GM12878 (cell line): ENCODE results near the gene PDE11A. TPM values are rescaled to one million over a fixed set of nuclear protein-coding genes. Genes with fewer than 3 reads are reported as not detected.

Experiments used
- ATAC-seq: fragments of 200-7000 bp; cut with Tn5 transposase; 3 replicates; pipeline ENCODE4 v1.9.1; 2020; ENCODE audit warnings: mild to moderate bottlenecking, moderate library complexity
- BruUV-seq: library from RNA; stranded (reverse); fragments of 400-500 nt; replicated peaks from 2 replicates; lab custom pipeline; 2021; lab: Mats Ljungman, UMichigan
- CTCF ChIA-PET: fragments of 300-600 bp; sonication (Branson Sonifier 250); formaldehyde crosslinking; extraction: SDS; loops from one replicate; lab custom pipeline; 2021; ENCODE audit warnings: inconsistent platforms; lab: Yijun Ruan, JAX
- POLR2A ChIA-PET: fragments of 350-600 bp; formaldehyde crosslinking; extraction: SDS; loops from one replicate; lab custom pipeline; 2021; ENCODE audit warnings: inconsistent platforms; lab: Charles Lee
- RAD21 ChIA-PET: fragments of 300-600 bp; sonication (Branson Sonifier 250); formaldehyde crosslinking; loops from one replicate; lab custom pipeline; 2023; ENCODE audit warnings: antibody characterized with exemption; ENCODE audit not compliant: unreplicated experiment; lab: Charles Lee
- SMC1A ChIA-PET: fragments of 300-600 bp; sonication (Branson Sonifier 250); formaldehyde crosslinking; loops from one replicate; lab custom pipeline; 2023; ENCODE audit not compliant: unreplicated experiment, uncharacterized antibody; lab: Charles Lee
- DNase-seq: peaks from one replicate; pipeline ENCODE4 v3.0.0-alpha.2; 2011; ENCODE audit warnings: low read depth, low spot score
- FAIRE-seq: peaks from 3 replicates; lab custom pipeline; 2011; peaks lifted over from hg19 to GRCh38; lab: Jason Lieb, UNC
- H2AFZ ChIP-seq: 2 replicates; pipeline ENCODE4 v1.6.0; 2011; ENCODE audit warnings: low read depth, low read length, control low read depth; ENCODE audit not compliant: control insufficient read depth
- H3K27ac ChIP-seq: 2 replicates; pipeline ENCODE4 v1.5.1; 2011; ENCODE audit warnings: control low read depth; ENCODE audit not compliant: control insufficient read depth, insufficient read depth
- H3K27me3 ChIP-seq, 2 experiments: replicated peaks in 1 of 2; 2 replicates each; pipeline versions ENCODE4 v1.6.0 to v1.6.1; 2011; ENCODE audit warnings: low read length in 1 of 2; ENCODE audit not compliant: control insufficient read depth in 2 of 2, insufficient read depth in 2 of 2
- H3K36me3 ChIP-seq, 2 experiments: 2 replicates each; pipeline ENCODE4 v1.5.1; 2011; ENCODE audit warnings: low read length in 1 of 2; ENCODE audit not compliant: control insufficient read depth in 2 of 2, insufficient read depth in 2 of 2
- H3K4me1 ChIP-seq: 2 replicates; pipeline ENCODE4 v1.6.1; 2011; ENCODE audit warnings: mild to moderate bottlenecking, low read length, moderate library complexity, mixed read lengths; ENCODE audit not compliant: control insufficient read depth, insufficient read depth
- H3K4me2 ChIP-seq: 2 replicates; pipeline ENCODE4 v1.6.0; 2011; ENCODE audit warnings: control low read depth; ENCODE audit not compliant: control insufficient read depth, insufficient read depth
- H3K4me3 ChIP-seq: fragments of 200-600 bp; sonication (generic); 2 replicates; pipeline ENCODE4 v1.5.1; 2016
- H3K79me2 ChIP-seq: 2 replicates; pipeline ENCODE4 v1.6.0; 2011; ENCODE audit warnings: low read length; ENCODE audit not compliant: control insufficient read depth, insufficient read depth
- H3K9ac ChIP-seq: 2 replicates; pipeline ENCODE4 v1.8.0; 2011; ENCODE audit warnings: low read length, control low read depth, mixed read lengths; ENCODE audit not compliant: control insufficient read depth, insufficient read depth
- H3K9me3 ChIP-seq: replicated peaks from 3 replicates; pipeline ENCODE4 v1.5.1; 2011; ENCODE audit warnings: mild to moderate bottlenecking, low read length; ENCODE audit not compliant: control insufficient read depth, insufficient read depth
- H4K20me1 ChIP-seq: 2 replicates; pipeline ENCODE4 v1.6.0; 2011; ENCODE audit not compliant: control insufficient read depth, insufficient read depth
- ATF3 ChIP-seq: IDR thresholded peaks from 2 replicates; pipeline ENCODE4 v1.6.1; 2011; ENCODE audit warnings: low read depth, mild to moderate bottlenecking, low read length, moderate library complexity, borderline replicate concordance; ENCODE audit errors: extremely low read depth
- ZBTB40 ChIP-seq: fragments of 450-650 bp; IDR thresholded peaks from 2 replicates; pipeline ENCODE4 v1.6.1; 2016; ENCODE audit warnings: mild to moderate bottlenecking, moderate library complexity, borderline replicate concordance
- WGBS: methylation state at CpG from one replicate; pipeline ENCODE4 v1.1.6; 2016; ENCODE audit warnings: low lambda C conversion rate; ENCODE audit not compliant: insufficient replicate concordance, insufficient coverage; ENCODE audit errors: missing lambda C conversion rate; 5-methylcytosine and 5-hydroxymethylcytosine counted together
- in situ Hi-C: fragments of 300-500 bp; cut with MboI; formaldehyde crosslinking; loops from 9 replicates; pipeline ENCODE4 v1.14.3; 2018; ENCODE audit warnings: mixed read lengths
- intact Hi-C: fragments of 100-400 bp; cut with micrococcal nuclease; formaldehyde crosslinking; loops from one replicate; pipeline ENCODE4 v1.14.2; 2022; ENCODE audit not compliant: unreplicated experiment
- polyA plus RNA-seq, 11 experiments: library from polyadenylated mRNA; depleted of rRNA in 4 of 11; unstranded in 6 of 11; stranded (reverse) in 5 of 11; fragments of >200 nt; fragmentation: Nextera tagmentation in 4 of 11; fragmentation: Illumina TruSeq in 1 of 11; extraction: Ambion mirVana in 4 of 11; extraction: Trizol in 1 of 11; gene quantifications; 1 replicate in 1 of 11; 2 replicates in 10 of 11; pipeline versions ENCODE4 v1.2.1 to v1.2.3, GENCODE V29; 2011 to 2016; ENCODE audit warnings: inconsistent platforms in 2 of 11, missing spikeins in 2 of 11, low read depth in 1 of 11
- total RNA-seq, 4 experiments: library from RNA; depleted of rRNA in 3 of 4; stranded (reverse); fragments of >200 nt in 3 of 4; fragmentation: Illumina TruSeq in 1 of 4; extraction: Trizol in 1 of 4; gene quantifications; 2 replicates each; pipeline versions ENCODE4 v1.2.1 to v1.2.3, GENCODE V29; 2013 to 2021

PDE11A gene
- total and polyA plus RNA-seq, 10 of the 15 experiments (the other 5 are each of a cell fraction or from before 2014, with no cell fraction given): 0.01 to 0.17 (median 0.06) TPM; not detected in 5

GRCh38 chr2:177891533-177891932 is 181.0 kb downstream of the PDE11A start:
- Histone ChIP-seq H2AFZ (no peak overlapping the region), H3K79me2 (no peaks in the 10 kb centered on the region), H3K9ac (no peak overlapping the region), H3K4me2 (no peak overlapping the region), H4K20me1 (no peaks in the 10 kb centered on the region), H3K27ac (no peak overlapping the region), H3K27me3 (no peaks in the 10 kb centered on the region; a peak in 1 of 4 replicates), H3K9me3 (no peaks in the 10 kb centered on the region), H3K4me3 (no peak overlapping the region), H3K36me3 (no peaks in the 10 kb centered on the region), H3K4me1 (no peaks in the 10 kb centered on the region)
- ATAC-seq: no peak
- BruUV-seq: no TSS peak
- no peak for FAIRE-seq
- ChIA-PET CTCF (no interaction called here), SMC1A (no interaction called here), POLR2A (no interaction called here), RAD21 (no interaction called here)
- intact Hi-C loops (no loop called here), in situ Hi-C loops (no loop called here)
- 0% methylated on average over 1 of the region's 1 CpG for WGBS
- TF ChIP-seq ZBTB40 (0 out of 2 replicates have a peak, but pooled peaks have one; percentile 30), ATF3 (no peak)
- DNase-seq: no peak
